ENCODE results near the gene DGKH.

DNA sequence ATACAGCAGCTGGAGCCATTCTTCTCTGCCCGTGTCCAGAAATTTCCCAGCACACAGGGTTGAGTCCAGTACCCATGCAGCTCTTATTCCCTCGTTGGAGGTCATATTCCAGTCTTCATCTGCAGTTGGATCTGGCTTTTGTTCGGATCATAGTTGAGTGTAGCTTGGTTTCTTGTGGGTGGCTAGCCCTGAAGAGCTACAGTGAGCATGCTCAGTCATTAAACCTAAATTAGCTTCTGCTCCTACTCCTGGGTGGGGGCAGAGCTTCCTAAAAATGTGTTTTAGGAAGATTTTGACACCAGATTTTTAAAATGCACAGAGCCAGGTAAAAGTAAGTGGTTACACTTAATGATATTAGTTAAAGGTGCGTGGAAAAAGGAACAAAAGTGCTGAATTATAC is 64.4 kb downstream of the DGKH start:
- no peak for TF ChIP-seq POLR2A (IDR thresholded peaks at IDR 0.05; ENCODE audit: low read depth)
- TF ChIP-seq, protein P1, sequence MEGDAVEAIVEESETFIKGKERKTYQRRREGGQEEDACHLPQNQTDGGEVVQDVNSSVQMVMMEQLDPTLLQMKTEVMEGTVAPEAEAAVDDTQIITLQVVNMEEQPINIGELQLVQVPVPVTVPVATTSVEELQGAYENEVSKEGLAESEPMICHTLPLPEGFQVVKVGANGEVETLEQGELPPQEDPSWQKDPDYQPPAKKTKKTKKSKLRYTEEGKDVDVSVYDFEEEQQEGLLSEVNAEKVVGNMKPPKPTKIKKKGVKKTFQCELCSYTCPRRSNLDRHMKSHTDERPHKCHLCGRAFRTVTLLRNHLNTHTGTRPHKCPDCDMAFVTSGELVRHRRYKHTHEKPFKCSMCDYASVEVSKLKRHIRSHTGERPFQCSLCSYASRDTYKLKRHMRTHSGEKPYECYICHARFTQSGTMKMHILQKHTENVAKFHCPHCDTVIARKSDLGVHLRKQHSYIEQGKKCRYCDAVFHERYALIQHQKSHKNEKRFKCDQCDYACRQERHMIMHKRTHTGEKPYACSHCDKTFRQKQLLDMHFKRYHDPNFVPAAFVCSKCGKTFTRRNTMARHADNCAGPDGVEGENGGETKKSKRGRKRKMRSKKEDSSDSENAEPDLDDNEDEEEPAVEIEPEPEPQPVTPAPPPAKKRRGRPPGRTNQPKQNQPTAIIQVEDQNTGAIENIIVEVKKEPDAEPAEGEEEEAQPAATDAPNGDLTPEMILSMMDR (IDR thresholded peaks at IDR 0.05): no peak

All from esophagus muscularis mucosa (tissue), 3 donors.